ENCODE data around the gene RPL14. TPM values are rescaled to one million over a fixed set of nuclear protein-coding genes. Genes with fewer than 3 reads are reported as not detected.
A peak's percentile ranks its signal among the peaks of the same experiment; 100 is the strongest.

The RPL14 gene
- total RNA-seq, 1 experiment from 2014 or later, result 624 TPM

GRCh38 chr3:40516201-40516600 is 59.1 kb downstream of the RPL14 start:
- BruUV-seq (replicated peaks), result TSS peak; percentile 17
- no peaks in the 10 kb centered on the region for H3K79me2 ChIP-seq (ENCODE audit: low read length)
- H3K9me2 ChIP-seq (replicated peaks; ENCODE audit: low read length), result no peaks in the 10 kb centered on the region
- POLR2A ChIA-PET (ENCODE audit: unreplicated experiment), result no interaction called here
- H3K27ac ChIP-seq (ENCODE audit: low read length), result no peak overlapping the region
- no peak for TF ChIP-seq EZH2 (IDR thresholded peaks at IDR 0.05; ENCODE audit: low read length, unreplicated experiment)
- no peak for TF ChIP-seq CTCF (conservative IDR thresholded peaks at IDR 0.05; ENCODE audit: low read depth, low read length)
- no peak for TF ChIP-seq EZH2phosphoT487 (IDR thresholded peaks at IDR 0.05; ENCODE audit: borderline replicate concordance, low read length)
- H3K27me3 ChIP-seq (ENCODE audit: low read length), result no peaks in the 10 kb centered on the region
- ATAC-seq (no peak), DNase-seq (no peak)
- H3F3A ChIP-seq (ENCODE audit: low read length, unreplicated experiment), result no peaks in the 10 kb centered on the region
- intact Hi-C loops (cut with micrococcal nuclease), result no loop called here
- CTCF ChIA-PET, result no interaction called here
- no peaks in the 10 kb centered on the region for H3K9me3 ChIP-seq (ENCODE audit: low read length)
- no peaks in the 10 kb centered on the region for H4K20me1 ChIP-seq (ENCODE audit: low read length)
- no peak overlapping the region for H3K9ac ChIP-seq (ENCODE audit: low read length)
- H3K36me3 ChIP-seq (ENCODE audit: low read depth, low read length), result no peaks in the 10 kb centered on the region
- no peak overlapping the region for H3K4me3 ChIP-seq (ENCODE audit: low read length)
- H2AFZ ChIP-seq (ENCODE audit: low read length), result no peak overlapping the region
- H3K4me1 ChIP-seq (ENCODE audit: insufficient read depth, low read length), result no peaks in the 10 kb centered on the region
- H3K4me2 ChIP-seq (ENCODE audit: low read length), result no peak overlapping the region

GRCh38 chr3:40518067-40518466 is 60.9 kb downstream of the RPL14 start:
- no TSS peak for BruUV-seq (replicated peaks)
- no peak overlapping the region for H3K4me2 ChIP-seq (ENCODE audit: low read length)
- no peak overlapping the region for H3K9ac ChIP-seq (ENCODE audit: low read length)
- ATAC-seq (no peak), DNase-seq (no peak)
- H3K27me3 ChIP-seq (ENCODE audit: low read length), result no peaks in the 10 kb centered on the region
- H3K4me3 ChIP-seq (ENCODE audit: low read length), result no peak overlapping the region
- TF ChIP-seq EZH2phosphoT487 (IDR thresholded peaks at IDR 0.05; ENCODE audit: borderline replicate concordance, low read length) (no peak), EZH2 (IDR thresholded peaks at IDR 0.05; ENCODE audit: low read length, unreplicated experiment) (no peak), CTCF (conservative IDR thresholded peaks at IDR 0.05; ENCODE audit: low read depth, low read length) (no peak)
- no peak overlapping the region for H3K27ac ChIP-seq (ENCODE audit: low read length)
- H4K20me1 ChIP-seq (ENCODE audit: low read length), result no peaks in the 10 kb centered on the region
- H3F3A ChIP-seq (ENCODE audit: low read length, unreplicated experiment), result no peaks in the 10 kb centered on the region
- no peak overlapping the region for H2AFZ ChIP-seq (ENCODE audit: low read length)
- H3K4me1 ChIP-seq (ENCODE audit: insufficient read depth, low read length), result no peaks in the 10 kb centered on the region
- ChIA-PET CTCF (no interaction called here), POLR2A (ENCODE audit: unreplicated experiment) (interaction anchor here (0.7 kb wide), 1 partner anchor 59 kb away, joined by 6 read pairs; no protein-coding TSS in a partner anchor)
- H3K79me2 ChIP-seq (ENCODE audit: low read length), result no peaks in the 10 kb centered on the region
- H3K9me3 ChIP-seq (ENCODE audit: low read length), result no peaks in the 10 kb centered on the region
- intact Hi-C loops (cut with micrococcal nuclease), result no loop called here
- no peaks in the 10 kb centered on the region for H3K36me3 ChIP-seq (ENCODE audit: low read depth, low read length)
- no peaks in the 10 kb centered on the region for H3K9me2 ChIP-seq (replicated peaks; ENCODE audit: low read length)

Other genes starting within 250 kb of the RPL14 start
- gene EIF1B, start 147.6 kb upstream of the RPL14 start, total RNA-seq (2014; rRNA removed), result 9.0 and 10.0 TPM in 2 replicates
- gene ENTPD3, start 70.2 kb upstream of the RPL14 start, total RNA-seq (2014; rRNA removed), result 6.0 and 7.1 TPM in 2 replicates
- gene ZNF619, start 19.8 kb downstream of the RPL14 start, total RNA-seq (2014; rRNA removed), result 3.5 and 6.0 TPM in 2 replicates
- gene ZNF620, start 48.7 kb downstream of the RPL14 start, total RNA-seq (2014; rRNA removed), result 1.8 and 2.5 TPM in 2 replicates
- gene ZNF621, start 67.6 kb downstream of the RPL14 start, total RNA-seq (2014; rRNA removed), result 17.0 and 21.9 TPM in 2 replicates

Measured in PC-3 (cell line).